GM15510 (cell line): ENCODE measurements around the gene C1QTNF6.
A peak's percentile ranks its signal among the peaks of the same experiment; 100 is the strongest.

ENCODE experiments used
- POLR2A ChIP-seq: IDR thresholded peaks from 3 replicates; pipeline ENCODE4 v1.6.1; 2011; ENCODE audit warnings: borderline replicate concordance; ENCODE audit not compliant: insufficient read length; ENCODE audit errors: extremely low read depth

The C1QTNF6 gene

GRCh38 chr22:37187891-37188761 lies at the start of gene C1QTNF6:
Gene C1QTNF6 (minus strand): TSS chr22:37188247. CDS start chr22:37188213, 34 bp downstream.
- TF ChIP-seq POLR2A = no peak

GRCh38 chr22:37235897-37236607 lies 48.0 kb upstream of the C1QTNF6 start:
- TF ChIP-seq POLR2A = no peak

- TF ChIP-seq POLR2A = peak; percentile 10
Measured at GRCh38 chr22:37234736-37235711, 47.0 kb upstream of the C1QTNF6 start.

- no peak for TF ChIP-seq POLR2A
Measured at GRCh38 chr22:37233751-37234631, 45.9 kb upstream of the C1QTNF6 start.

GRCh38 chr22:37232140-37232998 lies 44.3 kb upstream of the C1QTNF6 start:
- peak; percentile 4 for TF ChIP-seq POLR2A

GRCh38 chr22:37231406-37232139 lies 43.5 kb upstream of the C1QTNF6 start:
- no peak for TF ChIP-seq POLR2A

GRCh38 chr22:37230673-37231405 lies 42.8 kb upstream of the C1QTNF6 start:
- TF ChIP-seq POLR2A = no peak

GRCh38 chr22:37229805-37230672 lies 42.0 kb upstream of the C1QTNF6 start:
- peak; percentile 27 for TF ChIP-seq POLR2A

GRCh38 chr22:37229012-37229804 lies 41.2 kb upstream of the C1QTNF6 start:
- no peak for TF ChIP-seq POLR2A

GRCh38 chr22:37228106-37229011 lies 40.3 kb upstream of the C1QTNF6 start:
- no peak for TF ChIP-seq POLR2A
